ENCODE data around the gene WNT5A.

Gene WNT5A

GRCh38 chr3:55480911-55481743, 6.0 kb downstream of the WNT5A start:
- no peak for DNase-seq

- no peak for DNase-seq
These were observed 9.5 kb downstream of the WNT5A start for GRCh38 chr3:55477306-55478303.

- DNase-seq: no peak
These were observed 10.6 kb downstream of the WNT5A start for GRCh38 chr3:55476515-55476914.

GRCh38 chr3:55474213-55474632, 12.9 kb downstream of the WNT5A start:
- no peak for DNase-seq

DNA sequence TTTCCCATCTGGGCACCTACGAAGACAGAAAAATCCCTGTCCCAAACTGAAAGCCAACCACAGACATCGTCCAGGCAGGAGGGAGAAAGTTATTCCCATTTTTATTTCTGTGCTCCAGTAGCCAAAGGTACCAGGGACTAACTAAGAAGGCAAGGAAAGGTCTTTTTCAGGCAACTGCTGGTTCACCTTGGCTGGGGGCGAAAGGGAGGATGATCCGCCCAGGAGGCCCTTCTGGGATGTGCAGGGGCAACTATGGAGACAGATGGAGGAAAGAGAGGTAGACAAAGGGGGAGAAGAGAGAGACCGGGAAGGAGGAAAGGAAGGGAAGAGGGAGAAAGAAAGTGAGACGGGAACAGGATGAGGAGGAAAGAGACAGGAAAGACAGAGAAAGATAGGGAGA, 13.3 kb downstream of the WNT5A start:
- no peak for DNase-seq

DNA sequence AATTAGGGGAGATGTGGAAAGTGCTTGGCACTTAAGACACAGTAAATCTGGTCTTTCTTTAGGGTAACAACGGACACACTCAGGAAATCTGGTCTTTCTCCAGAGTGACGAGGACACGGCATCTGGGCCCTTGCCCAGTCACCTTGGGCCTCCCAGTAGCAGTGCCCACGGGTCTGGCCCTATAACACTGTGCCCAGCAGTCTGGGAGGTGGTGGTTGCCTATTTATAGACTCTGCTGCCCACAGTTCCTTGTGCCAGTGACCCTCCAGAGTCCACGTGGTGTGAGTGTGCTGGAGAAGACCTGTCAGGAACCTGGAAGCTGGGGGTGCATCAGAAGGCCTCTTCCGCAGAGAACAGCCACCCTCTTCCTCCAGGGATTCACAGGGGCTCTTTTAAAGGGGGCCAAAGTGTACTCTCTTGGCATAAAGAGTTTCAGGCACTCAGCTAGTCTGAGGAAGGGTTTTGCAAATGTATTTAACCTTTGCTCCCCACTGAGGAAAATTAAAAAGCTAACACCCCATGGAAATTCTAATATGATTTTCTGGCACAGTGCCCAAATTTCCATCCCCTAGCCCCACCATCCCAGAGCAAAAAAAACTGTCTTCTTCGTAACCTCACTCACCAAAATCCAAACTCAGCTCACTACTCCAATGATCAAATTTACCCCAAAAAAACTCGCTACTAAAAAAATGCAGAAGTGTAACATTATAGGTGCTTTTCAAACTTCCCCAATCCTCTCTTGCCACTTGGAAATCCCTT, 15.4 kb downstream of the WNT5A start:
- DNase-seq: no peak

- DNase-seq: no peak
These were observed 16.0 kb downstream of the WNT5A start for GRCh38 chr3:55471084-55471483.

DNA sequence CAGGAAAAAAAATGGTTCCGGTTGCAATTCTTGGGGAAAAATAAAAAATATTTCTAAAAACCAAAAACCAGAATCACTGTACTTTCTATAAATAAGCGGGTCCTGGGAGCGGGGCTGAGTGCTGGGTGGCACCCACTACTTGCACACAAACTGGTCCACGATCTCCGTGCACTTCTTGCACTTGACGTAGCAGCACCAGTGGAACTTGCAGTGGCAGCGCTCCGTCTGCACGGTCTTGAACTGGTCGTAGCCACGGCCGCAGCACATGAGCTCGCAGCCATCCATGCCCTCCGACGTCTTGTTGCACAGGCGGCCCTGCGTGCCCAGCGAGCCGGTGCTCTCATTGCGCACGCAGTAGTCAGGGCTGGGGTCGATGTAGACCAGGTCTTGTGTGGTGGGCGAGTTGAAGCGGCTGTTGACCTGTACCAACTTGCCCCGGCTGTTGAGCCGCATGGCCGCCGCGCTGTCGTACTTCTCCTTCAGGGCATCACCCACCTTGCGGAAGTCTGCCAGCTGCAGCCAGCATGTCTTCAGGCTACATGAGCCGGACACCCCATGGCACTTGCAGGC, 17.1 kb downstream of the WNT5A start:
- DNase-seq: no peak

DNA sequence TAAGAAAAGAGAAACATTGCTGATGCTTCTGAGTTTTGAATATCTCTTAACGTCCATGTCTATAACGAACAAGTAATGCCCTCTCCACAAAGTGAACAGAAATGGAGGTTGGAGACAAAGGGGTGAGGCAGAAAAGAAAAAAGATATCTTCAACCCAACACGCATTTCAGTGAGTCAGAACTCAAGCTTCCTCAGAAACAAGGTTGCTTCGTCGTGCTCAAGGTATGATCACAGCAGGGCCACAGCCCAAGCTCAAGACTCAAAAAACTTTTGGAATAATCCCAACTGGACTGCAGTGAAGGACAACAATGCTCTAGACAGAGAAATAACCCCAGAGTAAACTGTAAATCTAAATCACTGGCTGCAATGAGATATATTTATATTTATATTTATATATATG, 18.9 kb downstream of the WNT5A start:
- no peak for DNase-seq

DNA sequence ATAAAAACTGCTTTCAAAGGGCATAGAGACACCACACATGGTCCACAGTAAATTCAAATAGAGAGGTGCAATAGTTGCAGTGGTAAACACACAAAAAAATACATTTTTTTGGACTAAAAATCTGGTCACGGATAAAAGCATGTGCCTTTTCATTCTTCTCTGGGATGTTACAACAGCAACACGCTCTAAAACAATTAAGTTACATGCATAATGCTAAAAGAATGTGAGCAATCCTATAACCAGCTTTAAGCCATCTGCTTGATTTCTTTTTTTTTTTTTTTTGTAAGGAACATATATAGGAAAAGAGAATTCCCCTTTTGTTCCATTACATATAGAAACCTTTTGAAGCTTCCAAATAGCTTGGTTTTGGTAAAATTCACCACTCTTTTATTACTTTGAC, 20.0 kb downstream of the WNT5A start:
- DNase-seq: no peak

DNA sequence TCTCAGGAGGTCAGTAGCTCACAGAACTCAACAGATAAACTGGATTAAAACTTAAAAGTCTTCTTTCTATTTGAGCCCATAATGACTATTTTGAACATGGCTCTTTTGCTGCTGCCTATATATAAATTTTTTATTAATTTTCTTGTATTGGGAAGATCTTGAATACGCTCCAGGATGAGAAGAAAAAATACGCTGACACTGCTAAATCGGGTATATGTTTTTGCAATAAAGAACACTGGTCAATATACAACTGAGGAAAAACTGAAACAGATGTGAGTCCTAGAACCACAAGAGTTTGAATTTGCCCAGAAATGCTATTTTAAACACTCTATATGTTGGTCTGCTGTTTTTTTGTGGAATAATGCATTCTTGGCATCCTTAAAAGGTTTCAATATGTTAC, 20.6 kb downstream of the WNT5A start:
- DNase-seq: no peak

- no peak for DNase-seq
These were observed 25.2 kb downstream of the WNT5A start for GRCh38 chr3:55461896-55462295.

DNA sequence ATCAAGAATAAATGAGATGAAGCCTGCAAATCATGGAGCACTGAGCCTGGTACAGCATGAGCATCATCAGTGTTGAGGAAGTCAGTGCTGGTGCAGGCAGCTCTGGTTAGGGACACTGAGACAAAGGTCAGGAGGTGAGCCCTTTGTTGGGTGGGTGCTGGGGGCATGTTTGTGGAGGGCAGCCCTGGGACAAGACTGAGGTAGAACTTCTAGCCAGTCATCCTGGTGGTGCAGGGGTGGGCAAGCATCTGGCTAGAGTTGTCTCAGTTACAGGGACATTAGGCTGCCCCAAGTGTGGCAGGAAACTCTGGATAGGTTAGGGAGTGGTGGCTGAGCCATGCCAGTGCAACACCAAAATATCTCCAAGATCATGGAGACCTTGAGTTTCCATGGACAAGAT, 27.3 kb downstream of the WNT5A start:
- no peak for DNase-seq

- DNase-seq: no peak
These were observed 28.8 kb downstream of the WNT5A start for GRCh38 chr3:55458181-55458790.

DNA sequence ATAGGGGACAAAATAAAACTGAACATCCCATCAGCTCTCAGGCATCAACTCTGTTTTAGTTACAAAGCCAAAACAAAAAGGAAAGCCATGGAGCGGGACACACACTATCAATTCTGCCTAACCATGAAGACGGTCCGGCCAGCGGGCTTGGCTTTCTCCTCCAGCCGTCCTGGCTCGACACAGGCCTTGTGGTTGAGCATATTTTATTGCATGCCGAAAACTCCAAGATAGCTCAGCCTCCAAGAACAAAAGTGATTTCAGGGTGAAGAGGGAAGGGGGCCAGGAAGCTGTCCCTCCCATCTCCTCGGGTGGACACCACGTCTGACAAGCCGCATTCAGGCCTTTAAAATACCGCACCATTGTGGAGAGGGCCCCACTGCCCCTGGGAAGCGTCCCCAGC, 31.2 kb downstream of the WNT5A start:
- no peak for DNase-seq

DNA sequence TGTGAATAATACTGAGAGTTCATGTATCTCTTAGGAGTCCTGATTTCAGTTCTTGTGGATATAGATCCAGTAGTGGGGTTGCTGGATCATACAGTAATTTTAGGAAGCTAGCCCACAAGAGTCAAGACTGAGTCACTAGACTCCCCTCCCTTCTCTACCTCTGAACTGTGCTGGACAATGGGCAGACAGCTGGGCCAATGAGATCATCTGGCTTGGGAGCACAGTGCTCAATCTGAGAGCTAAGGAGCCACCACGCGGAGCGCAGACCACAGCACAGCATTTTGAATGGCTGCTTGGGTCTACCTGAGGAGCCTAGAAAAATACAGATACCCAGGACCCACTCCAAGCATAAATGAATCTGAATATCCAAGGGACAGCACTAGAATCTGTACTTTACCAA, 32.5 kb downstream of the WNT5A start:
- no peak for DNase-seq

DNA sequence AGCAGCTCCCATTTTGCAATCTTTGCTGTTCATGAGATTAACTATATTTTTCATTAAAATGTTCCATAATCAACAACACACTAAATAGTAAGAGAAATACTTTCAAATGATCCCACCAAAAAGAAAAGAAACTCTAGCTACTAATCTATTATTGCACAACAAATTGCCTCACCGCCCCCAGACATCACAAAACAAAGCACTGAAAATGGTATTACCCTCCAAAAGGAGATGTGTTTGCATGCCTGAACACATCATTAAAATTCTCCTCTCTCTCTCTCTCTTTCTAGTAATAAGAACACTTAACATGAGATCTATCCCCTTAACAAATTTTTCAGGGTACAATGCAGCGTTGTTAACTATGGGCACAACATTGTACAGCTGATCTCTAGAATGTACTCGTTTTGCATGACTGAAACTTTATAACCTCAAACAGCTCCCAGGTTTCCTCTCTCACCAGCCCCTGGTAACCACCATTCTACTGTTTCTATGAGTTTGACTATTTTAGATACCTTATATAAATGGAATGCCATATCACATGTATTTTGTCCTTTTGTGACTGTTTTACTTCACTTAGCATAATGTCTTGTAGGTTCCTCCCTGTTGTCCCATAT, 33.1 kb downstream of the WNT5A start:
- DNase-seq: no peak

GRCh38 chr3:55452886-55453285, 34.2 kb downstream of the WNT5A start:
- DNase-seq: no peak

DNA sequence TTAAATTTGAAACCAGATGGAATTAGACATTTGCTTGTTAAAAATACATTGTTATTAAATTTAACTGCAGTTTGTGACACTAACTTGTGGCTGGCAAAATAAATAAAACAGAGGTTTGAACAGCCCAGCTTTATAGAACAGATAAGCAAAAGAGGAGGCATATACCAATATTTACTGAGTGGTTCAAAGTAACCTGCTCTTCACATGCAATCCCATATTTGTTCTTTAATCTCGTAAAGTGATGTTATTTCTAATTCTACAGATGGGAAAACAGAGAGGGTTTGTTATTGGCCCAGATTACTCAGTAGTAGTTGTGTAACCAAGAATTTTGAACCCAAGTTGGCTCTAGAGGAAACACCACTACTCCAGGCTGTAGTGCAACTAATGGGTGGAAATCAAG, 37.6 kb downstream of the WNT5A start:
- no peak for DNase-seq

GRCh38 chr3:55446850-55447249, 40.3 kb downstream of the WNT5A start:
- no peak for DNase-seq

DNA sequence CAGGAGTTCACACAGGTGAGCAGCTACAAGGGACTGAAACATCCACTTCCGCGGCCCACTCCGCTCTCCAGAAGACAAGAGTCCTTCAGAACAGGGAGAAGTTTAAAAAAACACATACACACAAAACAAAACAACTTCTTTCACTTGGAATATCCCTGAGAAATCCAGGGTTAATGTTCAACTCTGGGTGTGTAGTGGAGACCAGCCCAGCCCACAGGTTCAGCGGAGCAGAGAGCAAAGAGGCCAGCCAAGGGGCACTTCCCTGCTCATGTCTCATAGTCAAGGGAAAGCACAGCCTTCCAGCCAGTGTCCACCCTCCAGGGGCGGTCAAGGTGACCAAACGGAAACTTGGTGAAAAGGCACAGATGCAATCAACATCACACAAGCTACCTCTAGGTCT, 41.6 kb downstream of the WNT5A start:
- no peak for DNase-seq

DNA sequence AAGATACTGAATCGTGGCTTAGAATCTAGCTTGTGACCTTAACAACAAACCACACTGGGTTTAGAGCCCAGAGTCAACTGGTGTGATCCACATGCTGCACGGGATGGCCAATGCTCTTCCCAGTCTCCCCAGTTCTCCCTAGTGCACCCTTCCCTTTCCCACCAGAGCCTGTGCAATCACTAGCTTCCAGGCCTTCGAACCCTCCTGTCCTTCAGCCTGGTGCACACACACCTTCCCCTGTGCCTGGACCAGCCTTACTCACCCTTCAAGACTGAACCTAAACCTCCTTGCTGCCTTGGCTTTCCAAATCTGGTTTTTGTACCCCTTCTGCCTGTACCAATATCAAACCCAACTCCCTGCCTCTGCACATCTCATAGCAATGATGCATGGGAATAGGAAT, 43.8 kb downstream of the WNT5A start:
- DNase-seq: no peak
